DND-41 (cell line): Measurements from ENCODE around the gene TAS2R46.
"Not testable (repeated sequence)": the region's sequence is repeated elsewhere in the genome, so short reads cannot be mapped to it uniquely, and the experiment has no call there.

Experiments used
- ATAC-seq: fragments of 200-7000 bp; cut with Tn5 transposase; 3 replicates; pipeline ENCODE4 v1.9.1; 2021; ENCODE audit warnings: low read depth; ENCODE audit not compliant: insufficient read depth
- DNase-seq: peaks from one replicate; pipeline ENCODE4 v3.0.0-alpha.2; 2020
- H2AFZ ChIP-seq: 2 replicates; pipeline ENCODE4 v1.6.0; 2012; ENCODE audit warnings: low read depth, low read length
- H3K27ac ChIP-seq: 2 replicates; pipeline ENCODE4 v1.5.1; 2012; ENCODE audit warnings: low read length, inconsistent platforms
- H3K27me3 ChIP-seq: fragments of 200-600 bp; sonication (generic); 2 replicates; pipeline ENCODE4 v1.6.0; 2012; ENCODE audit warnings: low read length, mild to moderate bottlenecking, inconsistent platforms; ENCODE audit not compliant: insufficient read depth, poor library complexity
- H3K36me3 ChIP-seq: 2 replicates; pipeline ENCODE4 v1.5.1; 2012; ENCODE audit warnings: low read length, inconsistent platforms; ENCODE audit not compliant: insufficient read depth
- H3K4me1 ChIP-seq: 2 replicates; pipeline ENCODE4 v1.5.1; 2012; ENCODE audit warnings: mild to moderate bottlenecking, low read length; ENCODE audit not compliant: insufficient read depth
- H3K4me2 ChIP-seq: 2 replicates; pipeline ENCODE4 v1.6.0; 2012; ENCODE audit warnings: mild to moderate bottlenecking, moderate library complexity, low read length, inconsistent platforms; ENCODE audit not compliant: insufficient read depth
- H3K4me3 ChIP-seq, 2 experiments: fragments of 200-600 bp in 1 of 2; shearing (Covaris generic) in 1 of 2; 2 replicates each; pipeline ENCODE4 v1.5.1; 2012 to 2016; ENCODE audit warnings: inconsistent platforms in 2 of 2, low read length in 2 of 2, mild to moderate bottlenecking in 2 of 2, low read depth in 1 of 2, moderate library complexity in 1 of 2
- H3K79me2 ChIP-seq: 2 replicates; pipeline ENCODE4 v1.6.0; 2012; ENCODE audit warnings: low read length, inconsistent platforms; ENCODE audit not compliant: insufficient read depth
- H3K9ac ChIP-seq: 2 replicates; pipeline ENCODE4 v1.6.0; 2012; ENCODE audit warnings: low read depth, mild to moderate bottlenecking, inconsistent platforms, low read length, moderate library complexity
- H3K9me3 ChIP-seq: 2 replicates; pipeline ENCODE4 v1.5.1; 2012; ENCODE audit warnings: low read length, moderate library complexity, mild to moderate bottlenecking, inconsistent platforms; ENCODE audit not compliant: insufficient read depth, severe bottlenecking
- H4K20me1 ChIP-seq: 2 replicates; pipeline ENCODE4 v1.6.0; 2012; ENCODE audit warnings: low read length; ENCODE audit not compliant: insufficient read depth
- CTCF ChIP-seq: IDR thresholded peaks from 2 replicates; pipeline ENCODE4 v1.5.1; 2012; ENCODE audit warnings: borderline replicate concordance, low read length, moderate library complexity, mild to moderate bottlenecking; ENCODE audit not compliant: poor library complexity, severe bottlenecking; ENCODE audit errors: extremely low read depth
- EZH2 ChIP-seq: IDR thresholded peaks from 3 replicates; pipeline ENCODE4 v1.6.1; 2012; ENCODE audit warnings: borderline replicate concordance, low read depth, mild to moderate bottlenecking, moderate library complexity, low read length, inconsistent platforms; ENCODE audit not compliant: severe bottlenecking

The TAS2R46 gene

GRCh38 chr12:11062194-11062593 is at the start of gene TAS2R46:
TAS2R46 (minus strand) TSS chr12:11062294; CDS start chr12:11062294, 0 bp downstream.
- H3K27ac ChIP-seq, H3K4me3 ChIP-seq, H3K4me2 ChIP-seq, H2AFZ ChIP-seq, H4K20me1 ChIP-seq, H3K4me1 ChIP-seq, H3K27me3 ChIP-seq, H3K9ac ChIP-seq, ATAC-seq, H3K9me3 ChIP-seq, DNase-seq, H3K36me3 ChIP-seq: not testable (repeated sequence)
- H3K79me2 ChIP-seq, result peaks cover 12% of the 10 kb centered on the region

GRCh38 chr12:11111213-11111612 is 49.1 kb upstream of the TAS2R46 start:
- H3K27ac ChIP-seq, H2AFZ ChIP-seq, H3K27me3 ChIP-seq, H3K4me2 ChIP-seq, H3K4me3 ChIP-seq, H3K9me3 ChIP-seq, H3K9ac ChIP-seq, H3K4me1 ChIP-seq, ATAC-seq, DNase-seq: not testable (repeated sequence)
- peaks cover 95% of the 10 kb centered on the region for H3K79me2 ChIP-seq
- peaks cover 15% of the 10 kb centered on the region for H4K20me1 ChIP-seq
- peaks cover 25% of the 10 kb centered on the region for H3K36me3 ChIP-seq

GRCh38 chr12:11108862-11109261 is 46.8 kb upstream of the TAS2R46 start:
- Histone ChIP-seq H3K4me2 (no peak overlapping the region), H3K4me3 (no peak overlapping the region), H3K79me2 (peaks cover 87% of the 10 kb centered on the region), H3K27me3 (no peaks in the 10 kb centered on the region), H2AFZ (no peak overlapping the region), H3K9ac (no peak overlapping the region), H3K4me1 (no peaks in the 10 kb centered on the region), H3K9me3 (peaks cover 3% of the 10 kb centered on the region), H3K27ac (no peak overlapping the region), H4K20me1 (peaks cover 15% of the 10 kb centered on the region), H3K36me3 (peaks cover 23% of the 10 kb centered on the region)
- DNase-seq (no peak), ATAC-seq (no peak)
- TF ChIP-seq EZH2 (no peak), CTCF (no peak)

GRCh38 chr12:11107719-11108118 is 45.6 kb upstream of the TAS2R46 start:
- no peak for DNase-seq
- Histone ChIP-seq H2AFZ (no peak overlapping the region), H3K4me1 (no peaks in the 10 kb centered on the region), H4K20me1 (peaks cover 15% of the 10 kb centered on the region), H3K27me3 (no peaks in the 10 kb centered on the region), H3K27ac (no peak overlapping the region), H3K9me3 (peaks cover 3% of the 10 kb centered on the region), H3K36me3 (peaks cover 25% of the 10 kb centered on the region), H3K4me2 (no peak overlapping the region), H3K79me2 (peaks cover 84% of the 10 kb centered on the region), H3K9ac (no peak overlapping the region), H3K4me3 (no peak overlapping the region)
- ATAC-seq, result no peak
- no peak for TF ChIP-seq EZH2
- no peak for TF ChIP-seq CTCF
